ENCODE results near the gene HEPN1. TPM values are rescaled to one million over a fixed set of nuclear protein-coding genes. Genes with fewer than 3 reads are reported as not detected.

Gene HEPN1
- total and polyA plus RNA-seq, 5 donors from 2014 or later = not detected

GRCh38 chr11:124897674-124898262 is 21.3 kb upstream of the HEPN1 start, which contains the start of gene ROBO4:
TSS of gene ROBO4 (minus strand) at chr11:124897865. CDS start at chr11:124897795, 70 bp downstream.
- H3K27ac ChIP-seq (ENCODE audit: insufficient read depth, low read length, poor library complexity, severe bottlenecking) = no peak within 1 kb of the TSS
- H3K27me3 ChIP-seq (ENCODE audit: control insufficient read depth, insufficient read depth, low read length) = peaks cover 12% of the 10 kb centered on the region
- no peak for DNase-seq
- no peaks in the 10 kb centered on the region for H3K4me1 ChIP-seq (ENCODE audit: control insufficient read depth, insufficient read depth, low read length, poor library complexity, severe bottlenecking)
- Mint-ChIP-seq H3K27me3 (peaks cover 10% of the 10 kb centered on the region), H3K4me1 (peaks cover 0 to 4% (median 2%) of the 10 kb centered on the region in 4 donors), H3K27ac (peak within 1 kb of the TSS in 1 of 3 donors; percentile 75), H3K36me3 (no peaks in the 10 kb centered on the region), H3K4me3 (no peak within 1 kb of the TSS), H3K9me3 (no peaks in the 10 kb centered on the region)
- no peak for ATAC-seq (ENCODE audit: low read depth in 2 of 2)
- no peaks in the 10 kb centered on the region for H3K36me3 ChIP-seq (ENCODE audit: control insufficient read depth, insufficient read depth, low read length)
- H3K4me3 ChIP-seq (ENCODE audit: low read depth, low read length) = no peak within 1 kb of the TSS
- no peaks in the 10 kb centered on the region for H3K9me3 ChIP-seq (ENCODE audit: control insufficient read depth in 2 of 2, low read length in 2 of 2)

DNA sequence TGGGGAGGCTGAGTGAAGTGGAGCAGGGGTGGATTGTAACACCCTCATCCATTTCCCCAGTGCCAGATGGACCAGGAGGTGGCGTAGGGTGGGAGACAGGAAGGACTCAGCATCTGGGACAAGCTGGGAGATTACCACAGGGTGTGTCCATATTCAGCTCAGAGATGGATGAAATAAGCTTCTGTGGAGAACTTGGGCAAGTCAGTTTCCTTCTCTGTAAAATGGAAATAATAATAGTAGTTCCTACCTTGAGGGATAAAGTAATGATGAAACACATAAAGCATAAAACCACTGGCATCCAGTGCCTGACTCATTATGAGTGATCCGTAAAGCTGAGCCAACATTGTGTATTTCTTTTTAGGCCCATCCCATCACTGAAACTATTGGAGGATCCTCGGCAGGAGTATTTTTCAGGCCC is 20.8 kb upstream of the HEPN1 start:
- Histone ChIP-seq H3K27ac (ENCODE audit: insufficient read depth, low read length, poor library complexity, severe bottlenecking) (no peak overlapping the region), H3K4me3 (ENCODE audit: low read depth, low read length) (no peak overlapping the region), H3K4me1 (ENCODE audit: control insufficient read depth, insufficient read depth, low read length, poor library complexity, severe bottlenecking) (no peaks in the 10 kb centered on the region), H3K9me3 (ENCODE audit: control insufficient read depth in 2 of 2, low read length in 2 of 2) (no peaks in the 10 kb centered on the region), H3K36me3 (ENCODE audit: control insufficient read depth, insufficient read depth, low read length) (no peaks in the 10 kb centered on the region), H3K27me3 (ENCODE audit: control insufficient read depth, insufficient read depth, low read length) (peaks cover 12% of the 10 kb centered on the region)
- ATAC-seq (ENCODE audit: low read depth in 2 of 2) (no peak), DNase-seq (no peak)
- Mint-ChIP-seq H3K9me3 (no peaks in the 10 kb centered on the region), H3K4me3 (no peak overlapping the region), H3K36me3 (no peaks in the 10 kb centered on the region), H3K27ac (no peak overlapping the region), H3K27me3 (peaks cover 12% of the 10 kb centered on the region), H3K4me1 (peaks cover 0 to 3% (median 0%) of the 10 kb centered on the region in 4 donors)

- H3K9me3 Mint-ChIP-seq = no peaks in the 10 kb centered on the region
- ATAC-seq (ENCODE audit: low read depth in 2 of 2) (no peak), DNase-seq (no peak)
- H3K4me1 ChIP-seq (ENCODE audit: control insufficient read depth, insufficient read depth, low read length, poor library complexity, severe bottlenecking) = no peaks in the 10 kb centered on the region
- H3K4me3 ChIP-seq (ENCODE audit: low read depth, low read length) = no peak overlapping the region
- H3K27me3 ChIP-seq (ENCODE audit: control insufficient read depth, insufficient read depth, low read length) = peaks cover 12% of the 10 kb centered on the region
- H3K4me1 Mint-ChIP-seq = peaks cover 0 to 3% (median 0%) of the 10 kb centered on the region in 4 donors
- no peaks in the 10 kb centered on the region for H3K36me3 Mint-ChIP-seq
- no peak overlapping the region for H3K27ac ChIP-seq (ENCODE audit: insufficient read depth, low read length, poor library complexity, severe bottlenecking)
- H3K36me3 ChIP-seq (ENCODE audit: control insufficient read depth, insufficient read depth, low read length) = no peaks in the 10 kb centered on the region
- H3K9me3 ChIP-seq (ENCODE audit: control insufficient read depth in 2 of 2, low read length in 2 of 2) = no peaks in the 10 kb centered on the region
- peaks cover 16% of the 10 kb centered on the region for H3K27me3 Mint-ChIP-seq
- H3K4me3 Mint-ChIP-seq = no peak overlapping the region
- no peak overlapping the region for H3K27ac Mint-ChIP-seq
Measured at GRCh38 chr11:124898711-124899110, 20.3 kb upstream of the HEPN1 start.

DNA sequence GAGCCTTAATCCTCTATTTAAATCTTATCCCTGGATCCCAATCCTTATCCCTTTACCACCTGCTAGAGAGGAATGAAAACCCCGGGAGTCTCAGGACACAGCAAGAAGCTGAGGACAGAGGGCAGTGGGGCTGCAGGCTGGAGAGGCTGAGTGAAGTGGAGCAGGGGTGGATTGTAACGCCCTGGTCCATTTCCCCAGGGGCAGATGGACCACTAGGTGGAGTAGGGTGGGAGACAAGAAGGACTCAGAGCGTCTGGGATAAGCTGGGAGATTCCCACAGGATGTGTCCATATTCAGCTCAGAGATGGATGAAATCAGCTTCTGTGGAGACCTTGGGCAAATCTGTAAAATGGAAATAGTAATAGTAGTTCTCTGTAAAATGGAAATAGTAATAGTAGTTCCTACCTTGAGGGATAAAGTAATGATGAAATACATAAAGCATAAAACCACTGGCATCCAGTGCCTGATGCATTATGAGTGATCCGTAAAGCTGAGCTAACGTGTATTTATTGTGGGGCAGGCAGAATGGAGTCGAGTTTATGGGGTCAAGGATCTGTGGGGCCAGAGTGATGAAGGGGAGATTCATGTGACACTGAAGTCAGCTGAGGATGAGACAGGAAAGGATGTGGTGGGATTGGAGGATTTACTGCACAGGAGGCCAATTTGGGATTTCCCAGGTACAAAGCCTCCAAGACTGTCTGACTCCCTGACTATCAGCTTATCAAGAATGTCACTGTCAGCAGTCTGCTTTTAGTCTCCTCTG is 19.5 kb upstream of the HEPN1 start:
- H3K27me3 ChIP-seq (ENCODE audit: control insufficient read depth, insufficient read depth, low read length) = peaks cover 12% of the 10 kb centered on the region
- H3K9me3 Mint-ChIP-seq = no peaks in the 10 kb centered on the region
- DNase-seq (no peak), ATAC-seq (ENCODE audit: low read depth in 2 of 2) (no peak)
- no peak overlapping the region for H3K4me3 ChIP-seq (ENCODE audit: low read depth, low read length)
- H3K27ac Mint-ChIP-seq = no peak overlapping the region
- no peaks in the 10 kb centered on the region for H3K4me1 ChIP-seq (ENCODE audit: control insufficient read depth, insufficient read depth, low read length, poor library complexity, severe bottlenecking)
- H3K4me3 Mint-ChIP-seq = no peak overlapping the region
- H3K36me3 Mint-ChIP-seq = no peaks in the 10 kb centered on the region
- peaks cover 0 to 3% (median 0%) of the 10 kb centered on the region in 4 donors for H3K4me1 Mint-ChIP-seq
- no peaks in the 10 kb centered on the region for H3K36me3 ChIP-seq (ENCODE audit: control insufficient read depth, insufficient read depth, low read length)
- peaks cover 20% of the 10 kb centered on the region for H3K27me3 Mint-ChIP-seq
- H3K9me3 ChIP-seq (ENCODE audit: control insufficient read depth in 2 of 2, low read length in 2 of 2) = no peaks in the 10 kb centered on the region
- no peak overlapping the region for H3K27ac ChIP-seq (ENCODE audit: insufficient read depth, low read length, poor library complexity, severe bottlenecking)

GRCh38 chr11:124900464-124900863 is 18.6 kb upstream of the HEPN1 start:
- H3K27ac ChIP-seq (ENCODE audit: insufficient read depth, low read length, poor library complexity, severe bottlenecking) = no peak overlapping the region
- peaks cover 0 to 3% (median 0%) of the 10 kb centered on the region in 4 donors for H3K4me1 Mint-ChIP-seq
- ATAC-seq (ENCODE audit: low read depth in 2 of 2) = no peak
- no peaks in the 10 kb centered on the region for H3K36me3 Mint-ChIP-seq
- no peaks in the 10 kb centered on the region for H3K36me3 ChIP-seq (ENCODE audit: control insufficient read depth, insufficient read depth, low read length)
- H3K27me3 ChIP-seq (ENCODE audit: control insufficient read depth, insufficient read depth, low read length) = peaks cover 12% of the 10 kb centered on the region
- no peaks in the 10 kb centered on the region for H3K9me3 ChIP-seq (ENCODE audit: control insufficient read depth in 2 of 2, low read length in 2 of 2)
- H3K4me3 ChIP-seq (ENCODE audit: low read depth, low read length) = no peak overlapping the region
- peaks cover 24% of the 10 kb centered on the region for H3K27me3 Mint-ChIP-seq
- H3K27ac Mint-ChIP-seq = no peak overlapping the region
- H3K9me3 Mint-ChIP-seq = no peaks in the 10 kb centered on the region
- no peaks in the 10 kb centered on the region for H3K4me1 ChIP-seq (ENCODE audit: control insufficient read depth, insufficient read depth, low read length, poor library complexity, severe bottlenecking)
- H3K4me3 Mint-ChIP-seq = no peak overlapping the region
- no peak for DNase-seq

DNA sequence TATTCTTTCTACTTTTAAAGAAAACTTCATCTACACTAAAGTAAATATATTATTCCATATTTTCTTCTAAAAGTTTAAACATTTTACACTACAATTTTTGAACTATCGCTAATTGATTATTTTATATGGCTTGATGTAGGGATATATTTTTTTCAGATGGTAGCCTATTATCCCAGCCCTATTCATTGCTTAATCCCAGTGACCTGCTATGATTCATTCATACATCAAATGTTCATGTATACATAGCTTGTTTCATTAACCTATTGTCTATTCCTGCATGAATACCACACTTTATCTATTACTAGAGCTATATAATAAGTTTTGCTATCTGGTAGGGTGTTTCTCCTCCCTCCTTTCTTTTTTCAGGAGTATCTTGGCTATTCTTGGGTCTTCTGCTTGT is 16.4 kb upstream of the HEPN1 start:
- Mint-ChIP-seq H3K27me3 (peaks cover 35% of the 10 kb centered on the region), H3K4me1 (peaks cover 0 to under 1% (median 0%) of the 10 kb centered on the region in 4 donors), H3K27ac (no peak overlapping the region), H3K9me3 (no peaks in the 10 kb centered on the region), H3K4me3 (no peak overlapping the region), H3K36me3 (no peaks in the 10 kb centered on the region)
- H3K9me3 ChIP-seq (ENCODE audit: control insufficient read depth in 2 of 2, low read length in 2 of 2) = no peaks in the 10 kb centered on the region
- H3K36me3 ChIP-seq (ENCODE audit: control insufficient read depth, insufficient read depth, low read length) = no peaks in the 10 kb centered on the region
- no peak overlapping the region for H3K4me3 ChIP-seq (ENCODE audit: low read depth, low read length)
- ATAC-seq (ENCODE audit: low read depth in 2 of 2) (no peak), DNase-seq (no peak)
- H3K27ac ChIP-seq (ENCODE audit: insufficient read depth, low read length, poor library complexity, severe bottlenecking) = no peak overlapping the region
- H3K27me3 ChIP-seq (ENCODE audit: control insufficient read depth, insufficient read depth, low read length) = peaks cover 12% of the 10 kb centered on the region
- H3K4me1 ChIP-seq (ENCODE audit: control insufficient read depth, insufficient read depth, low read length, poor library complexity, severe bottlenecking) = no peaks in the 10 kb centered on the region

- peaks cover 0 to 2% (median under 1%) of the 10 kb centered on the region in 4 donors for H3K4me1 Mint-ChIP-seq
- peak in 1 of 3 donors; percentile 24 for DNase-seq
Measured at GRCh38 chr11:124915541-124916369, 3.3 kb upstream of the HEPN1 start.

More at GRCh38 chr11:124915541-124916369, 3.3 kb upstream of the HEPN1 start:
- H3K9me3 ChIP-seq (ENCODE audit: control insufficient read depth in 2 of 2, low read length in 2 of 2) = peaks cover 2 to 6% of the 10 kb centered on the region in 2 experiments
- no peak overlapping the region for H3K4me3 Mint-ChIP-seq
- no peak overlapping the region for H3K27ac ChIP-seq (ENCODE audit: insufficient read depth, low read length, poor library complexity, severe bottlenecking)
- H3K27me3 Mint-ChIP-seq = peaks cover 19% of the 10 kb centered on the region
- H3K27me3 ChIP-seq (ENCODE audit: control insufficient read depth, insufficient read depth, low read length) = no peaks in the 10 kb centered on the region
- ATAC-seq (ENCODE audit: low read depth in 2 of 2) = no peak
- H3K36me3 ChIP-seq (ENCODE audit: control insufficient read depth, insufficient read depth, low read length) = no peaks in the 10 kb centered on the region
- peaks cover 0 to 12% (median 6%) of the 10 kb centered on the region in 7 donors for H3K9me3 Mint-ChIP-seq
- H3K4me3 ChIP-seq (ENCODE audit: low read depth, low read length) = no peak overlapping the region
- H3K27ac Mint-ChIP-seq = no peak overlapping the region
- no peaks in the 10 kb centered on the region for H3K4me1 ChIP-seq (ENCODE audit: control insufficient read depth, insufficient read depth, low read length, poor library complexity, severe bottlenecking)
- no peaks in the 10 kb centered on the region for H3K36me3 Mint-ChIP-seq
